GM21717 (cell line): Measurements from ENCODE around the gene LUM.

Experiments
- ATAC-seq: cut with Tn5 transposase; IDR thresholded peaks from one replicate; pipeline ENCODE4 v1.9.1; 2021; ENCODE audit warnings: mild to moderate bottlenecking, moderate library complexity; ENCODE audit not compliant: unreplicated experiment

Gene LUM

GRCh38 chr12:91111366-91112325, at the start of gene LUM:
TSS of gene LUM (minus strand) at chr12:91111494. CDS start at chr12:91108979, 2,515 bp downstream.
- ATAC-seq = no peak

- no peak for ATAC-seq
These were observed 49.7 kb upstream of the LUM start for GRCh38 chr12:91161009-91161408.

GRCh38 chr12:91155990-91156389, 44.7 kb upstream of the LUM start:
- ATAC-seq = no peak

GRCh38 chr12:91154131-91154530, 42.8 kb upstream of the LUM start:
- ATAC-seq = no peak

- no peak for ATAC-seq
These were observed 32.8 kb upstream of the LUM start for GRCh38 chr12:91144053-91144452.

- no peak for ATAC-seq
These were observed 31.9 kb upstream of the LUM start for GRCh38 chr12:91143206-91143605.

GRCh38 chr12:91142221-91142631, 30.9 kb upstream of the LUM start:
- ATAC-seq = no peak

- no peak for ATAC-seq
These were observed 29.0 kb upstream of the LUM start for GRCh38 chr12:91140026-91140931.

GRCh38 chr12:91139286-91139685, 28.0 kb upstream of the LUM start:
- no peak for ATAC-seq

GRCh38 chr12:91138337-91138920, 27.1 kb upstream of the LUM start:
- no peak for ATAC-seq

GRCh38 chr12:91133871-91134270, 22.6 kb upstream of the LUM start:
- no peak for ATAC-seq

GRCh38 chr12:91129662-91130362, 18.5 kb upstream of the LUM start:
- no peak for ATAC-seq

- ATAC-seq = no peak
These were observed 16.5 kb upstream of the LUM start for GRCh38 chr12:91127751-91128150.

- ATAC-seq = no peak
These were observed 16.0 kb upstream of the LUM start for GRCh38 chr12:91127306-91127705.

- ATAC-seq = no peak
These were observed 15.2 kb upstream of the LUM start for GRCh38 chr12:91126516-91126915.

GRCh38 chr12:91123236-91123916, 12.1 kb upstream of the LUM start:
- ATAC-seq = no peak

- ATAC-seq = no peak
These were observed 9.5 kb upstream of the LUM start for GRCh38 chr12:91120781-91121180.

- ATAC-seq = no peak
These were observed 7.8 kb upstream of the LUM start for GRCh38 chr12:91119089-91119488.

- ATAC-seq = no peak
These were observed 2.3 kb upstream of the LUM start for GRCh38 chr12:91113621-91114020.

- ATAC-seq = no peak
These were observed 876 bp downstream of the LUM start for GRCh38 chr12:91110311-91110924.
